Kidney (tissue), 14 donors: ENCODE measurements around the gene KRTCAP2. TPM values are rescaled to one million over a fixed set of nuclear protein-coding genes. Genes with fewer than 3 reads are reported as not detected.

Experiments
- DNase-seq, 5 donors: peaks; one replicate each; pipeline ENCODE4 v3.0.0-alpha.2; 2013 to 2020
- FAIRE-seq: peaks from 2 replicates; lab custom pipeline; 2012; peaks lifted over from hg19 to GRCh38; lab: Jason Lieb, UNC
- H3K27ac ChIP-seq, 2 donors: one replicate each; pipeline ENCODE4 v1.7.0; 2013; ENCODE audit warnings: low read depth in 2 of 2, low read length in 2 of 2, inconsistent platforms in 1 of 2
- H3K27me3 ChIP-seq: one replicate; pipeline ENCODE4 v1.7.1; 2013; ENCODE audit warnings: low read length, inconsistent platforms; ENCODE audit not compliant: control insufficient read depth, insufficient read depth
- H3K36me3 ChIP-seq, 3 donors: one replicate each; pipeline versions ENCODE4 v1.7.0 to v1.7.1; 2013; ENCODE audit warnings: low read length in 3 of 3, control low read depth in 1 of 3, inconsistent platforms in 1 of 3; ENCODE audit not compliant: insufficient read depth in 3 of 3, control insufficient read depth in 2 of 3
- H3K4me1 ChIP-seq, 3 donors: one replicate each; pipeline versions ENCODE4 v1.7.0 to v1.7.1; 2013; ENCODE audit warnings: low read length in 3 of 3, inconsistent platforms in 1 of 3, low read depth in 1 of 3; ENCODE audit not compliant: control insufficient read depth in 2 of 3, insufficient read depth in 2 of 3
- H3K4me3 ChIP-seq, 3 donors: one replicate each; pipeline versions ENCODE4 v1.7.0 to v1.8.1; 2013; ENCODE audit warnings: low read length in 3 of 3, control low read depth in 1 of 3, inconsistent platforms in 1 of 3
- H3K9ac ChIP-seq, 3 donors: one replicate each; pipeline versions ENCODE4 v1.7.0 to v1.7.1; 2013; ENCODE audit warnings: low read length in 3 of 3, control low read depth in 1 of 3, inconsistent platforms in 1 of 3
- H3K9me3 ChIP-seq, 3 donors: one replicate each; pipeline versions ENCODE4 v1.7.0 to v1.7.1; 2013; ENCODE audit warnings: low read length in 3 of 3, control low read depth in 1 of 3, inconsistent platforms in 1 of 3; ENCODE audit not compliant: control insufficient read depth in 2 of 3, insufficient read depth in 1 of 3
- CTCF ChIP-seq: IDR thresholded peaks from 3 replicates; pipeline ENCODE4 v1.5.1; 2012; ENCODE audit warnings: mild to moderate bottlenecking, moderate library complexity, borderline replicate concordance; ENCODE audit not compliant: insufficient read depth; ENCODE audit errors: extremely low read depth
- intact Hi-C: fragments of 100-400 bp; cut with DNase I; formaldehyde crosslinking; loops from one replicate; pipeline ENCODE4 v1.11.1; 2022
- polyA plus RNA-seq: library from polyadenylated mRNA; stranded (reverse); fragments of 350-450 nt; fragmentation: Illumina TruSeq; extraction: RNeasy Lipid Tissue Mini Kit (QIAGEN cat#74804); gene quantifications from one replicate; pipeline ENCODE4 v1.2.3, GENCODE V29; 2014; ENCODE audit warnings: low read depth, low replicate concordance; ENCODE audit not compliant: insufficient read depth
- total RNA-seq: library from RNA; stranded (reverse); fragmentation: NEBNext Ultra II Directional; extraction: Animal tissue kit (Norgen Biotek cat#: 25700); gene quantifications from one replicate; pipeline ENCODE4 v1.2.1, GENCODE V29; 2021
- donor health status: control.
- donor health status: control.
- donor health status: control.
- donor health status: control.
- donor health status: control.
- donor health status: DM: yes; HTN: yes; CAD: no.
- donor health status: Normal renal cell carcinoma (clear cell type).

Gene KRTCAP2
- total and polyA plus RNA-seq, 2 donors from 2014 or later: 198 to 351 TPM

- Histone ChIP-seq H3K4me3 (peak overlapping the region; percentile 82 to 94 (median 93)), H3K27me3 (no peaks in the 10 kb centered on the region), H3K4me1 (peaks cover 0 to 22% (median 11%) of the 10 kb centered on the region in 3 donors), H3K36me3 (peaks cover 4 to 15% (median 10%) of the 10 kb centered on the region in 3 donors), H3K27ac (peak overlapping the region; percentile 92), H3K9ac (peak overlapping the region; percentile 55 to 92 (median 86)), H3K9me3 (no peaks in the 10 kb centered on the region)
- intact Hi-C loops: loop anchor here (10.0 kb wide), 1 partner anchor 53 kb away; no protein-coding TSS in a partner anchor
- DNase-seq (peak in 1 of 5 donors; percentile 18), FAIRE-seq (no peak)
- no peak for TF ChIP-seq CTCF
These were observed 1.0 kb downstream of the KRTCAP2 start for GRCh38 chr1:155171836-155172731.

- peaks cover 4 to 15% (median 10%) of the 10 kb centered on the region in 3 donors for H3K36me3 ChIP-seq
- no peak for TF ChIP-seq CTCF
- H3K4me3 ChIP-seq: no peak overlapping the region
- no peaks in the 10 kb centered on the region for H3K9me3 ChIP-seq
- peaks cover 0 to 19% (median 7%) of the 10 kb centered on the region in 3 donors for H3K4me1 ChIP-seq
- intact Hi-C loops: loop anchor here (10.0 kb wide), 1 partner anchor 54 kb away; no protein-coding TSS in a partner anchor
- peak in 1 of 5 donors; percentile 24 for DNase-seq
- FAIRE-seq: no peak
- H3K9ac ChIP-seq: no peak overlapping the region
- no peaks in the 10 kb centered on the region for H3K27me3 ChIP-seq
- H3K27ac ChIP-seq: no peak overlapping the region
These were observed 2.3 kb downstream of the KRTCAP2 start for GRCh38 chr1:155170806-155171205.

DNA sequence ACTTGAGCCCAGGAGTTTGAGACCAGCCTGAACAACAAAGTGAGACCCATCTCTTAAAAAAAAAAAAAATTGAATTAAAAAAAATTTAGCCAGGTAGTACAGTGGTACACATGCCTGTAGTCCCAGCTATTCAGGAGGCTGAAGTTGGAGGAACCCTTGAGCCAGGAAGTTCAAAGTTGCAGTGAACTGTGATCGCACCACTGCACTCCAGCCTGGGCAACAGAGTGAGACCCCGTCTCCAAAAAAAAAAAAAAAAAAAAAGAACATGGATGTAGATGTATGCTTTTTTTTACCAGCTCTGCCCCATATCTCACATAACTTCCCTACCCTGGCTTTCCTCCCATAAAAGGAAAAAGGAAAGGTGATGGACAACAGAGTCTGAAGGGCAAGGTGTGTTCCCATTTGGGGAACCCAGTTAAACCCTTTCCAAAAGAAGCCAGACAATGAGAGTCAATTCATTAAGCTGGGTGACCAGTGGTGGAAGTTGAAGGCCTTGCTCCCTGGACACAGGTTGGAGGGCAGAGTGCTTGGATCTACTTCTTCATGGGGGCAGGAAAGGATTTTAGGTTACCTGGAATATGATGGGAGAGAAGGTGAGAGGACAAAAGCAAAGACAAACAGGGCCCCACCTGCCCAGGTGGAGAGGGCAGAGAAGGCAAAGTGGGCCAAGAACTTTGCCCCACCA lies 2.9 kb downstream of the KRTCAP2 start:
- no peak for TF ChIP-seq CTCF
- DNase-seq: peak in 1 of 5 donors; percentile 17
- Histone ChIP-seq H3K27ac (no peak overlapping the region), H3K4me1 (peaks cover 0 to 19% (median 7%) of the 10 kb centered on the region in 3 donors), H3K9ac (no peak overlapping the region), H3K4me3 (no peak overlapping the region), H3K36me3 (peaks cover 4 to 15% (median 10%) of the 10 kb centered on the region in 3 donors), H3K27me3 (no peaks in the 10 kb centered on the region), H3K9me3 (no peaks in the 10 kb centered on the region)
- intact Hi-C loops: loop anchor here (10.0 kb wide), 1 partner anchor 55 kb away; no protein-coding TSS in a partner anchor
- no peak for FAIRE-seq
